DMS 273 (cell line): ENCODE results near the gene CMIP.
"Not testable (repeated sequence)": the region's sequence is repeated elsewhere in the genome, so short reads cannot be mapped to it uniquely, and the experiment has no call there.

Experiments used
- DNase-seq: peaks from one replicate; lab custom pipeline; 2025; ENCODE audit not compliant: unreplicated experiment; lab: John Stamatoyannopoulos, UW

Gene CMIP

GRCh38 chr16:81577272-81577671, 132.7 kb downstream of the CMIP start:
- DNase-seq = not testable (repeated sequence)

DNA sequence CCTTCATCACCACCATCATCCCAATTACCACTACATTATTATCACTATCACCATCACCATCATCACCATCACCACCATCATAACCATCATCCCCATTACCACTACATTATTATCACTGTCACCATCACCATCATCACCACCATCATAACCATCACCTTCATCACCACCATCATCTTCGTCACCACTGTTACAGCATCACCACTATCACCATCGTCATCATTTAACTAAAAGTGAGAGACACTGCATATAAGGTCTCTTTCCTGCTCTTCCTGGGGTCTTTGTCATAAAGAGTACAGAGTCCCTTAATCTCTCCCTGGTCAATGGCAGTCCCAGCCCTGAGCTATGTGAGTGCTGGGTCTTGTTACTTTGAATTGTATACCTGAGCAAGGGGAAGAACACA, 133.5 kb downstream of the CMIP start:
- no peak for DNase-seq

- DNase-seq = no peak
Measured at GRCh38 chr16:81578636-81579413, 134.2 kb downstream of the CMIP start.

GRCh38 chr16:81581107-81581506, 136.5 kb downstream of the CMIP start:
- no peak for DNase-seq

GRCh38 chr16:81582655-81583441, 138.2 kb downstream of the CMIP start:
- DNase-seq = peak; percentile 71

- DNase-seq = no peak
Measured at GRCh38 chr16:81583893-81584631, 139.5 kb downstream of the CMIP start.

GRCh38 chr16:81585785-81586184, 141.2 kb downstream of the CMIP start:
- peak; percentile 58 for DNase-seq

DNA sequence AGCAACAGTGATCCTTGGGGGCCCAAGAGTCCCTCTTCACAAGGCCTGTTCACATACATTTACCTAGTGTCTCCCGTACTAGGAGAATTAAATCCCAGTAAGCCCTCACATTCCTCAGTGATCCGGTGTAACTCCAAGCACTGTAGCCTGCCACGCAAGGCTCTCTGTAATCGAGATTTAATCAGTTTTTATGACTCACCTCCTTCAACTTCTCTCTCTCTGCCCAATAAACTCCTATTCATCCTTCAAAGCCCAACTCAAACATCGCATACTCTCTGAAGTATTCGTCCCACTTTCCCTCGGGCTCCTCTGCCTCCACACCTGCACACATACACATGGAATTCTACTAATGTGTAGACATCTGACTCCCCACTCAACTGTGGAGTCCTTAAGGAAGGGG, 141.8 kb downstream of the CMIP start:
- no peak for DNase-seq

GRCh38 chr16:81586977-81587625, 142.5 kb downstream of the CMIP start:
- DNase-seq = no peak

- no peak for DNase-seq
Measured at GRCh38 chr16:81587626-81588160, 143.1 kb downstream of the CMIP start.

GRCh38 chr16:81588326-81589081, 143.9 kb downstream of the CMIP start:
- no peak for DNase-seq

DNA sequence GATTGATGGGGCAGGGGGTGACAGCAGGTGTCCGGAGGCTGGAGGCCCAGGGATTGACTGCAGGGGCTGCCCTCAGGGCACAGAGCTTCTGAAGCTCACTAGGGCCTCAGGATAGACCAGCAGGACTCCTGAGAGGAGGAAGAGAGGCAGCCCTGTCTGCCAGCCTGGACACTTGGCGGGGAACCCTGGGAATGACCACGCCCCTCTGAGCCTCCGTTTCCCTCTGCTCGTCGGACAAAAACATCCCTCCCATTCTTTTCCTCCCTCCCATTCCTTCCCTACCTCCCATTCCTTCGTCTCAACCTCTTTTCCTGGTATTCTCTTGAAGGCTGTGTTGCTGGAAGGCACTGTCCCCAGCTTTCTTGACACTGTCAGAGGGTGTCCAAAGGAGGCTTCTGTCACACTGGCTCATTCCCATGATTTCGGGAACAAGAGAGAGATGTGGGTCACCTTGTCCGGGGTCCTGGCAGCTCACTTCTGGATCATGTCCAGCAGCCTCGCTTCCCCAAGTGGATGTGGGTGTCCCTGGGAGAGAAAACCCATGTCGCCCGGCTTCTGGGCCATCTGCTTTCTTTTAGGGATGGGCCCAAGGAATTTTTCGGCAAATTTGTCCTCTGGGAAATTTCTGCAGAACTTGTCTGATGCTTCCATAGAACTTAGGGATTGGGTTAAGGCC, 145.5 kb downstream of the CMIP start:
- no peak for DNase-seq

DNA sequence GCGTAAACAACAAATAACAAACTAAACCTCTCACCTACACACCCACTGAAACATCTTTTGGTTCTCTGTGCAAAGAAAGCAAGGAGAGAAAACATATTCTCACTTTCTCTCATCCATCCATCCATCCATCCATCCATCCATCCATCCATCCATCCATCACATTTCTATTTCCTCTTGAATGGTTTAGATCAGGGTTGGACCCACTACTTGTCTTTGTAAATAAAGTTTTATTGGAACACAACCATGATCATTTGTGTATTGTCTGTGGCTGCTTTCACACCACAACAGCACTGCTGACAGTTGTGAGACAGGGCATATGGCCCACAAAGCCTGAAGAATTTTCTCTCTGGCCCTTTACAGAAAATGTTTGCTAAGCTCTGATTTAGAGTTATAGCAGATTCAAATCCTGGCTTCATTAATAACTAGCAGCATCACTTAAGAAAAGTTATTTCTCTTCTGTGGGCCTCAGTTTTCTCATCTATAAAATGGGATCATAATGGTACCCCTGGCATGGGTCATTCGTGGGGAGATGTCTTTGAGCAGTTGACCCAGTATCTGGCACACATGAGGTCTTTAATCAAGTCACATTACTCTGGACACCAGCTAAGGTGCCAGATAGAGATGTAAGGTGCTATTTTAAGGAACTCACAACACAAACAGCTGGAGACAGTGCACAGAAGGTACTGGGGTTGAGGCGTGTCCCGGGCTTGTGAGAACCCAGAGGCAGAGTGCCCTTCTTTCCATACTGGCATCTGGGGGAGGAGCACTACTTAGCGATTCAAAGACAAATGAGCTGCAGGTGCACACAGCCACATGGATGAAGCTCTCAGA, 146.3 kb downstream of the CMIP start:
- DNase-seq = peak; percentile 59

DNA sequence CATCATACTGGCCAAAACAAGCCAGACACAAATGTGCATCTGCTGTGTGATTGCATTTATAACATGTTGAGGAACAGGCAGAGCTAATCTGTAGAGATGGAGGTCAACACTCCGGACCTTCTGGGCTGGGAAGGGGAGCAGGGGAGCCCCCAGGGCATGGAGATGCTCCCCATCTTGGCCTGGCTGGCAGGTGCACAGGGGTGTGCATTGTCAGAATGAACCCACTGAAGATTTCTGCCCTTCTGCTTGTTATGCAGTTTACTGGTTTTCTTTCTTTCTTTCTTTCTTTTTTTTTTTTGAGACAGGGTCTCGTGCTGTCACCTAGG, 146.9 kb downstream of the CMIP start:
- no peak for DNase-seq

- DNase-seq = no peak
Measured at GRCh38 chr16:81592353-81592866, 147.8 kb downstream of the CMIP start.

GRCh38 chr16:81593481-81593880, 148.9 kb downstream of the CMIP start:
- DNase-seq = peak; percentile 85

GRCh38 chr16:81595629-81596292, 151.2 kb downstream of the CMIP start:
- no peak for DNase-seq

DNA sequence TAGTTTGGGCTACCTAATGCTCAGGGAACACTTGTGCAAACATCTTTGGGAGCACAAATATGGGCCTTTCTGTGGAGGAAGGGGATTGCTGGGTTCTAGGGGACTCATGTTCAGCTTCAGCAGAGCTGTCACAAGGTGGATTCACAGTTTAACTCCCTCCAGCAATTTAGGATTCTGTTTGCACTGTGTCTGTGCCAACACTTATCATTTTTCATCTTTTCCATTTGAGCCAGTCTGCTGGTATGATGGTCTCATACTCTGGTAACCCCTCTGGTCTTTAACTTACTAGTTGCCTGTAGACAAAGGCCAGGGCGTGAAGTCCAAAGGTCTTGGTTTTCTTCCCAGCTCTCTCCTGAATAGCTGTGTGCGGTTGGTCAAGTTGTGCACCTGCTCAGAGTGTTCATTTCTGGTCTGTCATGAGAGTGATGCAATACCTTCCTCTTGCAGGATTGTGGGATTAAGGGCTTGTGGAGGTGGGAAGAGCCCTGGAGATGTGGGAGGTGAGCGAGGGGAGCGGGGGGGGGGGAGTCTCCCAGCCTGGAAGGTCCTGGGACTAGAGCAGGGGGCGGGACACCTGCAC, 152.6 kb downstream of the CMIP start:
- DNase-seq = no peak
